Measurements from ENCODE around the gene LY6G5B. TPM values are rescaled to one million over a fixed set of nuclear protein-coding genes. Genes with fewer than 3 reads are reported as not detected.

The LY6G5B gene
- total and polyA plus RNA-seq, 9 donors: 8.5 to 28.4 (median 13.1) TPM

DNA sequence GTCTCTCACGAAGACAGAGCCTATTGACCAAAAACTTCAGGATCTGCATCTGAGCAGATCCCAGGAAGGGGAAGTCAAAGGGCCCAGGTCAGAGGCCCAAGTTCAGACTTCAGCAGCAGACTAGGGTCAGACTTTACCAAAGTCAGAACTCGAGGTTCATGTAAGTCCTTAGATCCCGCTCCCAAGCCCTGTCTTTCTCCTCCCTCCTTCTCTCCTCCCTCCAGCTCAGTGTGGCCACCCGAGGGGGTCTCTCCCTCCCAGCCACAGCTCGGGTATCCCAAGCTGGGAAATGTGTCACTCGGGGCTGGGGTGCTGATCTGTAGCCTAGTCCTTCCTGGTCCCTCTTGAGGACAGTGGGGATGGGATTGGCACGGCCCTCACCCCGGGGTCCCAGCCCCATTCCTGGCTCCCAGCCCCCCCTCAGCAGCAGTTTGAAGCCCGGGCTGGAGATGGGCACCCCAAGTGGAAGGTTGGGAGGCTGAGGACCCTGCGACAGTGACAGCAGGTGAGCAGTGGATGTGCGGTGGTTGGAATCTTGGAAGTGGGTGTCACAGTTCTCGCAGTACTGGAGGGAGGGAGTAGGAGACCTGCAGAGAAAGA is 7.6 kb upstream of the LY6G5B start:
- Histone ChIP-seq H3K36me3 (no peaks in the 10 kb centered on the region), H3K9me3 (no peaks in the 10 kb centered on the region), H3K27me3 (no peaks in the 10 kb centered on the region), H3K4me1 (ENCODE audit: insufficient read depth) (peaks cover 26% of the 10 kb centered on the region), H3K4me3 (no peak overlapping the region), H3K27ac (no peak overlapping the region)
- intact Hi-C loops (cut with DNase I): no loop called here
- DNase-seq: peak in 2 of 5 donors; percentile 41 to 46
- TF ChIP-seq, protein P1, sequence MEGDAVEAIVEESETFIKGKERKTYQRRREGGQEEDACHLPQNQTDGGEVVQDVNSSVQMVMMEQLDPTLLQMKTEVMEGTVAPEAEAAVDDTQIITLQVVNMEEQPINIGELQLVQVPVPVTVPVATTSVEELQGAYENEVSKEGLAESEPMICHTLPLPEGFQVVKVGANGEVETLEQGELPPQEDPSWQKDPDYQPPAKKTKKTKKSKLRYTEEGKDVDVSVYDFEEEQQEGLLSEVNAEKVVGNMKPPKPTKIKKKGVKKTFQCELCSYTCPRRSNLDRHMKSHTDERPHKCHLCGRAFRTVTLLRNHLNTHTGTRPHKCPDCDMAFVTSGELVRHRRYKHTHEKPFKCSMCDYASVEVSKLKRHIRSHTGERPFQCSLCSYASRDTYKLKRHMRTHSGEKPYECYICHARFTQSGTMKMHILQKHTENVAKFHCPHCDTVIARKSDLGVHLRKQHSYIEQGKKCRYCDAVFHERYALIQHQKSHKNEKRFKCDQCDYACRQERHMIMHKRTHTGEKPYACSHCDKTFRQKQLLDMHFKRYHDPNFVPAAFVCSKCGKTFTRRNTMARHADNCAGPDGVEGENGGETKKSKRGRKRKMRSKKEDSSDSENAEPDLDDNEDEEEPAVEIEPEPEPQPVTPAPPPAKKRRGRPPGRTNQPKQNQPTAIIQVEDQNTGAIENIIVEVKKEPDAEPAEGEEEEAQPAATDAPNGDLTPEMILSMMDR (IDR thresholded peaks at IDR 0.05): no peak
- TF ChIP-seq EP300 (IDR thresholded peaks at IDR 0.05) (no peak), POLR2A (IDR thresholded peaks at IDR 0.05) (no peak)
- 83 to 85% (median 84%) methylated on average over 12 of the region's 12 CpGs for WGBS, 3 donors

- H3K36me3 ChIP-seq: no peaks in the 10 kb centered on the region
- intact Hi-C loops (cut with DNase I): no loop called here
- H3K9me3 ChIP-seq: no peaks in the 10 kb centered on the region
- H3K27ac ChIP-seq: peak overlapping the region; percentile 85 to 90
- TF ChIP-seq EP300 (IDR thresholded peaks at IDR 0.05) (no peak), POLR2A (IDR thresholded peaks at IDR 0.05) (no peak)
- TF ChIP-seq, protein P1 (IDR thresholded peaks at IDR 0.05): no peak
- 34 to 46% (median 40%) methylated on average over 9 of the region's 9 CpGs for WGBS, 3 donors
- no peak for DNase-seq
- peak overlapping the region; percentile 78 for H3K4me3 ChIP-seq
- H3K4me1 ChIP-seq (ENCODE audit: insufficient read depth): peaks cover 25% of the 10 kb centered on the region
- H3K27me3 ChIP-seq: no peaks in the 10 kb centered on the region
These were observed 6.4 kb upstream of the LY6G5B start for GRCh38 chr6:31663126-31663960.

- DNase-seq: peak; percentile 38 to 66 (median 63)
- no peaks in the 10 kb centered on the region for H3K9me3 ChIP-seq
- no peaks in the 10 kb centered on the region for H3K27me3 ChIP-seq
- WGBS, 3 donors: 5 to 7% (median 6%) methylated on average over 17 of the region's 17 CpGs
- H3K36me3 ChIP-seq: no peaks in the 10 kb centered on the region
- peak overlapping the region; percentile 85 to 90 for H3K27ac ChIP-seq
- peaks cover 22% of the 10 kb centered on the region for H3K4me1 ChIP-seq (ENCODE audit: insufficient read depth)
- H3K4me3 ChIP-seq: peak overlapping the region; percentile 78
- intact Hi-C loops (cut with DNase I): no loop called here
- TF ChIP-seq, protein P1 (IDR thresholded peaks at IDR 0.05): no peak
- TF ChIP-seq POLR2A (IDR thresholded peaks at IDR 0.05) (no peak), EP300 (IDR thresholded peaks at IDR 0.05) (no peak)
These were observed 5.6 kb upstream of the LY6G5B start for GRCh38 chr6:31663961-31664789.

DNA sequence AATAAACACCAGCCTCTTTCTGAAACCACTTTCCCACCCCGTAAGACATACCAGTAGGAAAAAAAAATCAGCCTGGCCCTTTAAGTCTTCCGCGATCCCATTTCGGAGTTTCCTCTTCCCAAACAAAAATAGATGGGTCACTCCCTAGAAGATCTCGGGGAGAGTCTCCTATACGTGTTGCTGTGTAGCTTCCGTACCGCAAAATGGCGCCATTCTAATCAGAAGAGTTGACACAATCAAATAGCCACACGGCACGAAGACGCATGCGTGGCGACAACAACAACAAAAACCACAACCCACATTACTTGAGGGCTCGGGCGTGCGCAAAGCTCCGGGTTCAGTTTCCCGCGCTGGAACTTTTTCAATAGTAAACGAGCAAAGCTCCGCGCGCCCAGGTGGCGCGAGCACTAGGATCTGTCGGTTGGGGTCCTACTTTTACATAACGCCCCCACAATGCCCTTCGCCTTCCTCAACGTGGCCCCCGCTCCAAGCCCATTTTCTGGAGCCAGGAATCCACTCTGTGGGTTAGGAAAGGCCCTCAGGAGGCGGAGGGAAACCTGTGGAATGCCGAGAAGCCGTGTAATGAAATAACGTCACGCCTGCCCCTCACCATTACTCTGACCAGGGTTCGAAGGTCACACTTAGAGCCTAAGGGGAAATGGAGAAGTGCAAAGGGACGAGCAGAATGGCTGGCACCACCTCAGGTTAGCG is 4.8 kb upstream of the LY6G5B start, which contains the start of gene GPANK1:
Gene GPANK1 (minus strand): TSS at position 208 of the 711 bp plus-strand sequence. CDS start 519 bp downstream, outside the sequence.
- intact Hi-C loops (cut with DNase I): loop anchor here in 1 of 4 donors (5.0 kb wide), 2 partner anchors 62 to 167 kb away; partner anchors contain the start of gene DDAH2
- Histone ChIP-seq H3K9me3 (no peaks in the 10 kb centered on the region), H3K27me3 (no peaks in the 10 kb centered on the region), H3K27ac (peak within 1 kb of the TSS; percentile 85 to 90), H3K4me1 (ENCODE audit: insufficient read depth) (peaks cover 17% of the 10 kb centered on the region), H3K4me3 (peak within 1 kb of the TSS; percentile 78), H3K36me3 (no peaks in the 10 kb centered on the region)
- TF ChIP-seq EP300 (IDR thresholded peaks at IDR 0.05) (no peak), POLR2A (IDR thresholded peaks at IDR 0.05) (peak; percentile 63)
- TF ChIP-seq, protein P1 (IDR thresholded peaks at IDR 0.05): no peak
- 0 to 1% (median 0%) methylated on average over 39 of the region's 39 CpGs for WGBS, 3 donors
- peak; percentile 87 to 93 (median 89) for DNase-seq

Measured in ovary (tissue), 9 donors.